K562 (cell line): Measurements from ENCODE around the gene RRM2. TPM values are rescaled to one million over a fixed set of nuclear protein-coding genes. Genes with fewer than 3 reads are reported as not detected.

Experiments
- ARID1B ChIP-seq: fragments of 450-650 bp; IDR thresholded peaks from 2 replicates; pipeline ENCODE4 v1.6.1; 2016; ENCODE audit warnings: antibody characterized with exemption, mild to moderate bottlenecking, inconsistent platforms
- BHLHE40 ChIP-seq: IDR thresholded peaks from 2 replicates; pipeline ENCODE4 v1.6.1; 2011; ENCODE audit warnings: low read length, improper control_type of control experiment
- CBFA2T2 ChIP-seq: fragments of 450-650 bp; conservative IDR thresholded peaks from 2 replicates; pipeline ENCODE4 v1.6.1; 2017; ENCODE audit warnings: mild to moderate bottlenecking
- CHD2 ChIP-seq: IDR thresholded peaks from 2 replicates; pipeline ENCODE4 v1.6.1; 2011; ENCODE audit warnings: low read depth, low read length
- ELF1 ChIP-seq: fragments of 200-800 bp; sonication (Bioruptor generic); IDR thresholded peaks from 2 replicates; pipeline ENCODE4 v1.6.1; 2016; ENCODE audit warnings: missing genetic modification characterization, missing compliant biosample characterization
- ETS2 ChIP-seq: IDR thresholded peaks from 2 replicates; pipeline ENCODE4 v1.6.1; 2016; ENCODE audit warnings: borderline replicate concordance, missing genetic modification characterization, mild to moderate bottlenecking, moderate library complexity, missing compliant biosample characterization; ENCODE audit not compliant: poor library complexity, severe bottlenecking
- MAZ ChIP-seq, 2 experiments: fragments of 450-650 bp in 1 of 2; sonication (generic) in 1 of 2; formaldehyde crosslinking; IDR thresholded peaks in 1 of 2; conservative IDR thresholded peaks in 1 of 2; 2 replicates each; pipeline versions ENCODE4 v1.4.0 to v1.5.0; 2020; ENCODE audit warnings: mild to moderate bottlenecking in 1 of 2, missing genetic modification reagents in 1 of 2
- SNRNP70 ChIP-seq: fragments of 200-400 bp; formaldehyde crosslinking; optimal IDR thresholded peaks from 2 replicates; pipeline ENCODE3; 2017; ENCODE audit warnings: low read depth, low read length
- TEAD4 ChIP-seq, 2 experiments: sonication (generic) in 1 of 2; formaldehyde crosslinking in 1 of 2; IDR thresholded peaks; 2 replicates each; pipeline versions ENCODE4 v1.6.1 to v1.8.0; 2012 to 2022; ENCODE audit warnings: borderline replicate concordance in 1 of 2, inconsistent platforms in 1 of 2, low read length in 1 of 2, mild to moderate bottlenecking in 1 of 2, missing genetic modification reagents in 1 of 2
- ZNF174 ChIP-seq: fragments of 250-450 bp; sonication (Bioruptor Pico); IDR thresholded peaks from 2 replicates; pipeline ENCODE4 v1.4.0; 2020; ENCODE audit warnings: mild to moderate bottlenecking
- polyA plus RNA-seq, 8 experiments: library from polyadenylated mRNA; depleted of rRNA in 4 of 8; stranded (reverse) in 5 of 8; unstranded in 3 of 8; fragments of >200 nt; fragmentation: Nextera tagmentation in 2 of 8; fragmentation: Illumina TruSeq in 1 of 8; extraction: Ambion mirVana in 2 of 8; extraction: Trizol in 1 of 8; gene quantifications; 2 replicates each; pipeline versions ENCODE4 v1.2.1 to v1.2.3, GENCODE V29; 2011 to 2014; ENCODE audit warnings: inconsistent platforms in 1 of 8, missing spikeins in 1 of 8
- total RNA-seq, 7 experiments: library from RNA; depleted of rRNA in 6 of 7; stranded (reverse); fragments of >200 nt in 6 of 7; fragmentation: Illumina TruSeq in 2 of 7; extraction: Trizol in 2 of 7; gene quantifications; 2 replicates each; pipeline versions ENCODE4 v1.2.1 to v1.2.3, GENCODE V29; 2011 to 2021; ENCODE audit warnings: low replicate concordance in 1 of 7
- TF ChIP-seq, protein P1 (sequence below): fragments of 450-650 bp; IDR thresholded peaks from 2 replicates; pipeline ENCODE4 v1.6.1; 2016; ENCODE audit warnings: low read depth
- TF ChIP-seq, protein P2 (sequence below): fragments of 250-450 bp; sonication (Bioruptor Pico); IDR thresholded peaks from 2 replicates; pipeline ENCODE4 v1.9.0; 2021; ENCODE audit warnings: mild to moderate bottlenecking, inconsistent platforms
- TF ChIP-seq, protein P3 (sequence below): sonication (generic); formaldehyde crosslinking; IDR thresholded peaks from 2 replicates; pipeline ENCODE4 v1.8.1; 2023; ENCODE audit warnings: mild to moderate bottlenecking, missing genetic modification reagents

Gene RRM2
- total and polyA plus RNA-seq, 9 of the 15 experiments (the other 6 are each of a cell fraction or from before 2014, with no cell fraction given) = 50.1 to 244 (median 128) TPM

DNA sequence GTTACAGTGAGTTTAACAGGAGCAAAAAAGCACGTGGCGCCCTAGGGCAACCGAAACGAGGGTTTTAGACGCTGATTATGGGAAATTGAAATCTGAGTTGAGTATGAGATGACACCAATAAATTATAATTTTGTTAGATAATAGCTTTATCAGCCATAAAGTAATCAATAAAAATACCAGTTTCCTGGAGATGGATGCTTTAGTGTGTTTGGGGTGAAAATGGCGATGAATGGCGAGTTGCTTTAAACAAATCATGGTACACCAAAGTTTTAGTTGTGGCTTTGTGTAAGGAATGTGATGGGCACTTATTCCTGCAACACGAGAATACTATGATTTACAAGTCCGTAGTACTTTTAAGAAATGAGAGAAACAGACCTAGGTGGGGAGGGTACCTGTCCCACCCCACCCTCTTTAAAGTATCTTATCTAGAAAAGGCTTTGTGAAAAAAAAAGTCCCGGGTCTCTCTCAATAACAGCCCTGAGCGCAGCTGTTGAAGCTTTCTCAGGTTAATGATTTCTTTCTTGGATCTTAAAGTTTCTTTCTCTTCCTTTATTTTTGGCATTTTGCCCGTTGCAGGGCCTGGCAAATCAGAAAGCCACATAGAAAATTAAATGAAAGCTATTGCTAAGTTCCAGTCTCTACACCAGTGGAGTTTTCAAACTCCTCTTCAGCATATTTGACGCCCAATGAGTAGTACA, 1.5 kb upstream of the RRM2 start (continued):
- TF ChIP-seq, protein P1, sequence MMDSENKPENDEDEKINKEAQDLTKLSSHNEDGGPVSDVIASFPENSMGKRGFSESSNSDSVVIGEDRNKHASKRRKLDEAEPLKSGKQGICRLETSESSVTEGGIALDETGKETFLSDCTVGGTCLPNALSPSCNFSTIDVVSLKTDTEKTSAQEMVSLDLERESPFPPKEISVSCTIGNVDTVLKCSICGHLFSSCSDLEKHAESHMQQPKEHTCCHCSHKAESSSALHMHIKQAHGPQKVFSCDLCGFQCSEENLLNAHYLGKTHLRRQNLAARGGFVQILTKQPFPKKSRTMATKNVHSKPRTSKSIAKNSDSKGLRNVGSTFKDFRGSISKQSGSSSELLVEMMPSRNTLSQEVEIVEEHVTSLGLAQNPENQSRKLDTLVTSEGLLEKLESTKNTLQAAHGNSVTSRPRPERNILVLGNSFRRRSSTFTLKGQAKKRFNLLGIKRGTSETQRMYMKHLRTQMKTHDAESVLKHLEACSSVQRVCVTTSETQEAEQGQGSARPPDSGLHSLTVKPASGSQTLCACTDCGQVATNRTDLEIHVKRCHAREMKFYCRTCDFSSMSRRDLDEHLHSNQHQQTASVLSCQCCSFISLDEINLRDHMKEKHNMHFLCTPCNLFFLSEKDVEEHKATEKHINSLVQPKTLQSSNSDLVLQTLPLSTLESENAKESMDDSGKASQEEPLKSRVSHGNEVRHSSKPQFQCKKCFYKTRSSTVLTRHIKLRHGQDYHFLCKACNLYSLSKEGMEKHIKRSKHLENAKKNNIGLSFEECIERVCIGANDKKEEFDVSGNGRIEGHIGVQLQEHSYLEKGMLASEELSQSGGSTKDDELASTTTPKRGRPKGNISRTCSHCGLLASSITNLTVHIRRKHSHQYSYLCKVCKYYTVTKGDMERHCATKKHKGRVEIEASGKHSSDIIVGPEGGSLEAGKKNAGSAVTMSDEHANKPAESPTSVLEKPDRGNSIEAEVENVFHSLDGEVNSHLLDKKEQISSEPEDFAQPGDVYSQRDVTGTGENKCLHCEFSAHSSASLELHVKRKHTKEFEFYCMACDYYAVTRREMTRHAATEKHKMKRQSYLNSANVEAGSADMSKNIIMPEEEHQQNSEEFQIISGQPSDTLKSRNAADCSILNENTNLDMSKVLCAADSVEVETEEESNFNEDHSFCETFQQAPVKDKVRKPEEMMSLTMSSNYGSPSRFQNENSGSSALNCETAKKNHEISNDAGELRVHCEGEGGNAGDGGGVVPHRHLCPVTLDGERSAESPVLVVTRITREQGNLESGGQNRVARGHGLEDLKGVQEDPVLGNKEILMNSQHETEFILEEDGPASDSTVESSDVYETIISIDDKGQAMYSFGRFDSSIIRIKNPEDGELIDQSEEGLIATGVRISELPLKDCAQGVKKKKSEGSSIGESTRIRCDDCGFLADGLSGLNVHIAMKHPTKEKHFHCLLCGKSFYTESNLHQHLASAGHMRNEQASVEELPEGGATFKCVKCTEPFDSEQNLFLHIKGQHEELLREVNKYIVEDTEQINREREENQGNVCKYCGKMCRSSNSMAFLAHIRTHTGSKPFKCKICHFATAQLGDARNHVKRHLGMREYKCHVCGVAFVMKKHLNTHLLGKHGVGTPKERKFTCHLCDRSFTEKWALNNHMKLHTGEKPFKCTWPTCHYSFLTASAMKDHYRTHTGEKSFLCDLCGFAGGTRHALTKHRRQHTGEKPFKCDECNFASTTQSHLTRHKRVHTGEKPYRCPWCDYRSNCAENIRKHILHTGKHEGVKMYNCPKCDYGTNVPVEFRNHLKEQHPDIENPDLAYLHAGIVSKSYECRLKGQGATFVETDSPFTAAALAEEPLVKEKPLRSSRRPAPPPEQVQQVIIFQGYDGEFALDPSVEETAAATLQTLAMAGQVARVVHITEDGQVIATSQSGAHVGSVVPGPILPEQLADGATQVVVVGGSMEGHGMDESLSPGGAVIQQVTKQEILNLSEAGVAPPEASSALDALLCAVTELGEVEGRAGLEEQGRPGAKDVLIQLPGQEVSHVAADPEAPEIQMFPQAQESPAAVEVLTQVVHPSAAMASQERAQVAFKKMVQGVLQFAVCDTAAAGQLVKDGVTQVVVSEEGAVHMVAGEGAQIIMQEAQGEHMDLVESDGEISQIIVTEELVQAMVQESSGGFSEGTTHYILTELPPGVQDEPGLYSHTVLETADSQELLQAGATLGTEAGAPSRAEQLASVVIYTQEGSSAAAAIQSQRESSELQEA = no peak
- TF ChIP-seq ZNF174 (CRISPR knock-in tag) (no peak), SNRNP70 (no peak), CBFA2T2 (no peak), BHLHE40 (no peak), TEAD4 (IDR thresholded peaks at IDR 0.05; ENCODE audit: low read length) (no peak), TEAD4 (CRISPR knock-in tag; IDR thresholded peaks at IDR 0.05; ENCODE audit: borderline replicate concordance) (no peak), ETS2 (tag) (no peak), CHD2 (no peak), ARID1B (no peak; the same call in 1 of the 2 replicates), MAZ (CRISPR knock-in tag; conservative IDR thresholded peaks at IDR 0.05 in 1 of 2, IDR thresholded peaks at IDR 0.05 in 1 of 2) (no peak), ELF1 (tag) (no peak)
- TF ChIP-seq, protein P2, sequence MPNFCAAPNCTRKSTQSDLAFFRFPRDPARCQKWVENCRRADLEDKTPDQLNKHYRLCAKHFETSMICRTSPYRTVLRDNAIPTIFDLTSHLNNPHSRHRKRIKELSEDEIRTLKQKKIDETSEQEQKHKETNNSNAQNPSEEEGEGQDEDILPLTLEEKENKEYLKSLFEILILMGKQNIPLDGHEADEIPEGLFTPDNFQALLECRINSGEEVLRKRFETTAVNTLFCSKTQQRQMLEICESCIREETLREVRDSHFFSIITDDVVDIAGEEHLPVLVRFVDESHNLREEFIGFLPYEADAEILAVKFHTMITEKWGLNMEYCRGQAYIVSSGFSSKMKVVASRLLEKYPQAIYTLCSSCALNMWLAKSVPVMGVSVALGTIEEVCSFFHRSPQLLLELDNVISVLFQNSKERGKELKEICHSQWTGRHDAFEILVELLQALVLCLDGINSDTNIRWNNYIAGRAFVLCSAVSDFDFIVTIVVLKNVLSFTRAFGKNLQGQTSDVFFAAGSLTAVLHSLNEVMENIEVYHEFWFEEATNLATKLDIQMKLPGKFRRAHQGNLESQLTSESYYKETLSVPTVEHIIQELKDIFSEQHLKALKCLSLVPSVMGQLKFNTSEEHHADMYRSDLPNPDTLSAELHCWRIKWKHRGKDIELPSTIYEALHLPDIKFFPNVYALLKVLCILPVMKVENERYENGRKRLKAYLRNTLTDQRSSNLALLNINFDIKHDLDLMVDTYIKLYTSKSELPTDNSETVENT = no peak
- TF ChIP-seq, protein P3, sequence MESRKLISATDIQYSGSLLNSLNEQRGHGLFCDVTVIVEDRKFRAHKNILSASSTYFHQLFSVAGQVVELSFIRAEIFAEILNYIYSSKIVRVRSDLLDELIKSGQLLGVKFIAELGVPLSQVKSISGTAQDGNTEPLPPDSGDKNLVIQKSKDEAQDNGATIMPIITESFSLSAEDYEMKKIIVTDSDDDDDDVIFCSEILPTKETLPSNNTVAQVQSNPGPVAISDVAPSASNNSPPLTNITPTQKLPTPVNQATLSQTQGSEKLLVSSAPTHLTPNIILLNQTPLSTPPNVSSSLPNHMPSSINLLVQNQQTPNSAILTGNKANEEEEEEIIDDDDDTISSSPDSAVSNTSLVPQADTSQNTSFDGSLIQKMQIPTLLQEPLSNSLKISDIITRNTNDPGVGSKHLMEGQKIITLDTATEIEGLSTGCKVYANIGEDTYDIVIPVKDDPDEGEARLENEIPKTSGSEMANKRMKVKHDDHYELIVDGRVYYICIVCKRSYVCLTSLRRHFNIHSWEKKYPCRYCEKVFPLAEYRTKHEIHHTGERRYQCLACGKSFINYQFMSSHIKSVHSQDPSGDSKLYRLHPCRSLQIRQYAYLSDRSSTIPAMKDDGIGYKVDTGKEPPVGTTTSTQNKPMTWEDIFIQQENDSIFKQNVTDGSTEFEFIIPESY (CRISPR knock-in tag) = no peak
